ENCODE data around the gene ADAD2.

Gene ADAD2

DNA sequence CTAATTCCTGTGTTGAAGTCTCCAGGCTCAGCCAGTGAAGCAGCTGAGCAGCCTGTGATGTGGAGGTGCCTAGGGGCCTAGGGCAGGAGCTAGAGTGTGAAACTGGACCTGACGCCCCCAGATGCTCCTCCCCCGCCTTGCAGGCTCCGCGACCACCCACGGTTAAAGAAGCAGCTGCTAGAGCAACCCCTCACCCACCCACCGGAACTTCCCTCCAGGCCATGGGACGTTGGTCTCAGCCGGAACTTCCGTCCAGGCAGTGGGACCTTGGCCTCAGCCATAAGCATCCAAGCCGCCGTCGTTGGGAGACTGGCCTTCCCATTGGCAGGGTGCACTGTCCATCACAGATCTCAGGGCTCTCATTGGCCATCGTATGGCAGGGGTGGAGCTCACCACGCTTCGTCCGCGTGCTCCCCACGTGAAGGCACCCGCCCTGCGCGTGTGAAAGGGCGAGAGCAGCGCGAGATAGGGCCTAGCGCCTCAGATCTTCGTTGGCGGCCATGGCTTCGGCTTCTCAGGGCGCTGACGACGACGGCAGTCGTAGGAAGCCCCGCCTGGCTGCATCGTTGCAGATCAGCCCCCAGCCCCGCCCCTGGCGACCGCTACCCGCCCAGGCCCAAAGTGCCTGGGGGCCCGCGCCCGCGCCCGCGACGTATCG is at the start of gene ADAD2:
Gene ADAD2, plus strand, starts transcription at position 427 of the 658 bp plus-strand sequence. Its CDS starts 74 bp downstream, at position 501.
- no peaks in the 10 kb centered on the region for H3K36me3 ChIP-seq (ENCODE audit: insufficient read depth, low read length)
- H3K4me1 ChIP-seq (ENCODE audit: insufficient read depth, low read length), result peaks cover 3% of the 10 kb centered on the region
- H3K27me3 ChIP-seq (ENCODE audit: insufficient read depth, low read length), result no peaks in the 10 kb centered on the region
- H2AFZ ChIP-seq (ENCODE audit: low read depth, low read length), result no peak within 1 kb of the TSS
- H3K4me3 ChIP-seq (ENCODE audit: low read length), result no peak within 1 kb of the TSS
- H3K9me3 ChIP-seq (ENCODE audit: low read length), result no peaks in the 10 kb centered on the region

DNA sequence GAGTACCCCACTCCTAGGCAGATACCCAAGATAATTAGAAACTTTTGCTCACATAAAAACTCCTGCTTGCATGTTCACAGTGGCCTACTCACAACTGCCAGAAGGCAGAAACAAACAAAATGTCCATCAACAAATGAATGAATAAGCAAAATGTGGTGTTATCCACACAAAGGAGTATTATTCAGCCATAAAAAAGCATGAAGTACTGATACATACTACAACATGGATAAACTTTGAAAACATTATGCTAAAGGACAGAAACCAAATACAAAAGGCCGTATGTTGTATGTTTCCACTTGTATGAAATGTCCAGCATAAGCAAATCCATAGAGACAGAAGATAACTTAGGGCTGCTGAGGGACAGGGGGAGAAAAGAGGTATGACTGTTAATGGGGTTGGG is 47.9 kb upstream of the ADAD2 start:
- Histone ChIP-seq H3K9me3 (ENCODE audit: low read length) (peaks cover 4% of the 10 kb centered on the region), H3K27me3 (ENCODE audit: insufficient read depth, low read length) (peaks cover 3% of the 10 kb centered on the region), H3K4me1 (ENCODE audit: insufficient read depth, low read length) (peaks cover 19% of the 10 kb centered on the region), H2AFZ (ENCODE audit: low read depth, low read length) (no peak overlapping the region), H3K36me3 (ENCODE audit: insufficient read depth, low read length) (no peaks in the 10 kb centered on the region), H3K4me3 (ENCODE audit: low read length) (peak overlapping the region; percentile 84)

DNA sequence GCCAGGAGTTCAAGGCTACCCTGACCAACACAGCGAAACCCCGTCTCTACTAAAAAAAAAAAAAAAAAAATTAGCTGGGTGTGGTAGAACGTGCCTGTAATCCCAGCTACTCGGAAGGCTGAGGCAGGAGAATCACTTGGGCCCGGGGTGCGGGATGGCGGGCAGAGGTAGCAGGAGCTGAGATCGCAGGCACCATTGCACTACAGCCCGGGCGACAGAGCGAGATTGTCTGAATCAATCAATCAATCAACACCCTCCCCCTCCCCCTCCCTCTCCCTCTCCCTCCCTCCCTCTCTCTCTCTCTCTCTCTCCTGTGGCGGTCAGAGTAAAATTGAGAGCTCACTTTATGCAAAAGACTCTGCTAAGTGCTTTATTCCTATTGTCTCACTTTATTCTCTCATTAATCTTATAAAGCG is 47.2 kb upstream of the ADAD2 start:
- Histone ChIP-seq H3K4me1 (ENCODE audit: insufficient read depth, low read length) (peaks cover 15% of the 10 kb centered on the region), H3K36me3 (ENCODE audit: insufficient read depth, low read length) (no peaks in the 10 kb centered on the region), H3K27me3 (ENCODE audit: insufficient read depth, low read length) (peaks cover 3% of the 10 kb centered on the region), H3K4me3 (ENCODE audit: low read length) (peak overlapping the region; percentile 84), H3K9me3 (ENCODE audit: low read length) (peaks cover 4% of the 10 kb centered on the region), H2AFZ (ENCODE audit: low read depth, low read length) (peak overlapping the region; percentile 99)

DNA sequence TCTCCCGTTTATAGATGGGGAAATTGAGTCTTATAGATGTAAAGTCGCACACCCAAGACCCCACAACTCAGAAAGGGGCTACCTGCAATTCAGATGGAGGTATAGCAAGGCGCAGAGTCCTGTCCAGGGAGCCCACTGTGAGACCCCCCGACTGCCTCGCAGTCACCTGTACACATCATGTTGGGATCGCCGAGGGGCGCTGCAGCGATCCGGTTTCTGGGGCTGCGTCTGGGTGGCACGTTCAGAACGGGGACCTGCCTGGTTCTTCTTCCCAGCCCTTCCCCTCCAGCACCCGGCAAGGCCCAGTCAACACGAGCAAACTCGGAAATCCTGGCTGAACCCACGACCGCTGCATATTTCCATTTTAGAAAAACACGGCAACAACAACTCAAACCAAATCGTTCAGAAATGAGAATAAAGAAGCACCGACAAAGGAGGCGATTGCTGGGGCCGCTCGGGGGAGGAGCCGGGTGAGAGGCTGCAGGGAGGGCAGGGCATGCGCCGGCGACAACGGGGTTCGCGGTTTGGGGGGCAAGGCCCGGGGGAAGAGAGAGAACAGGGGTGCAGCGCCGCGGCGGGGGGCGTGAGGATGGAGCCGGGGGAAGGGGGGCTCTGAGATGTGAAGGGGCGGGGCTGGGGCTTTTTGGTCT is 46.6 kb upstream of the ADAD2 start:
- peaks cover 3% of the 10 kb centered on the region for H3K27me3 ChIP-seq (ENCODE audit: insufficient read depth, low read length)
- no peaks in the 10 kb centered on the region for H3K36me3 ChIP-seq (ENCODE audit: insufficient read depth, low read length)
- H3K4me3 ChIP-seq (ENCODE audit: low read length), result peak overlapping the region; percentile 84
- peaks cover 10% of the 10 kb centered on the region for H3K4me1 ChIP-seq (ENCODE audit: insufficient read depth, low read length)
- H2AFZ ChIP-seq (ENCODE audit: low read depth, low read length), result peak overlapping the region; percentile 99
- peaks cover 4% of the 10 kb centered on the region for H3K9me3 ChIP-seq (ENCODE audit: low read length)

DNA sequence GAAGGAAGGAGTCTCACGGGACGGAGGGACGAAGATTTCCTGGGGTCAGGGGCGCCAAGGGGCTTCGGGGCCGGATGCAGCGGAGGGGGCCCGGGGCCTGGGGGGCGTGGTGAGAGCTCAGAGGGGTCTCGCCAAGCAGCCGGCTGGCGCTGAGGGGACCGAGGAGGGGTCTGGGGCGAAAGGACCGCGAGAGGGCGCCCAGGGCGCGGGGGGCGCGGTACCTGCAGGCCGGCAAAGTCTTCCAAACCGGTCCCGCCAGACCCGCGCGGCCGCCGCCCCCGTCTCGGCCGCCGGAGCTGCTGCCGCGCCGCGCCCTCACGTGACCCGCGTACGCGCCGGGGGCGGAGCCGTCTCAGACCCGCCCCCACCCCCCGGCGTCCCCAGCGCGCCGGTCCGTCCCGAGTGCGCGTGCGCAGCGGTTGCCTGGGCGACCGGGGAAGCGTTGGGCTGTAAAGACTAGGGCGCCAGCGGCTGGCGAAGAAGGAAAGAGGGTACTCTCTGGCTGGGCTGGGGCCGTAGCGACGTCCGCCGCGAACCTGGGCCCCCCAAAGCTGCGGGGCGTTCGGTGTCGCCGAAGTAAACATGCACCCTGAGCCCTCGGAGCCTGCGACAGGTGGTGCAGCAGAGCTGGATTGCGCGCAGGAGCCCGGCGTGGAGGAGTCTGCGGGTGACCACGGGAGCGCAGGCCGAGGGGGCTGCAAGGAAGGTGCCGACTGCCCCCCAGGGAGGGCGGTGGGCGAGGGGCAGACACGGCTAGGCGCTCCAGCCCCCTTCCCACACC is 45.9 kb upstream of the ADAD2 start, which contains the start of the genes DNAAF1 and HSDL1:
Gene DNAAF1, plus strand, starts transcription at position 450 of the 781 bp plus-strand sequence. Its CDS starts 133 bp downstream, at position 583.
Gene HSDL1, minus strand, starts transcription at position 319 of the 781 bp plus-strand sequence. CDS start 13,856 bp downstream, outside the sequence.
- peaks cover 3% of the 10 kb centered on the region for H3K4me1 ChIP-seq (ENCODE audit: insufficient read depth, low read length)
- H3K4me3 ChIP-seq (ENCODE audit: low read length), result peak within 1 kb of the TSS; percentile 84
- H3K27me3 ChIP-seq (ENCODE audit: insufficient read depth, low read length), result peaks cover 5% of the 10 kb centered on the region
- H2AFZ ChIP-seq (ENCODE audit: low read depth, low read length), result peak within 1 kb of the TSS; percentile 99
- H3K9me3 ChIP-seq (ENCODE audit: low read length), result peaks cover 4% of the 10 kb centered on the region
- H3K36me3 ChIP-seq (ENCODE audit: insufficient read depth, low read length), result no peaks in the 10 kb centered on the region

DNA sequence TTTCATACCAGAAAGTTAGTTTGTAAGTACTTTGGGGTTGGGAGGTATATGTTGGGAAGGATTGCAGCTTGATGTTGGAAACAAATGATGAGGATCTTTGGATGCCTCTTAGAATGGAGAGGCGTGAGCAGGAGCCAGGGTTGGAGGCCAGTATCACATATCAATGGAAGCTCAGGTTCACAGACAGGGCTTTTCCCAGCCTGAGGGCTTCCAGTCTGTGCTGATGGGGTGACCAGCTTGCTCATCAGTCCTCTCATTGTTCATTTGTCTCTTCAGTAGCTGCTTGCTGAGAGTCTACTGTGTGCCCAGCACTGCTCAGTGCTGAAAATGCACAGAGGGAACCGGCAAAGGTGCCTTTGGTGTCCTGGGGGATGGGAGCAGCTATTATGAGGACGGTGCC is 40.0 kb upstream of the ADAD2 start:
- no peaks in the 10 kb centered on the region for H3K9me3 ChIP-seq (ENCODE audit: low read length)
- H3K4me3 ChIP-seq (ENCODE audit: low read length), result no peak overlapping the region
- no peaks in the 10 kb centered on the region for H3K36me3 ChIP-seq (ENCODE audit: insufficient read depth, low read length)
- H3K27me3 ChIP-seq (ENCODE audit: insufficient read depth, low read length), result peaks cover 17% of the 10 kb centered on the region
- no peaks in the 10 kb centered on the region for H3K4me1 ChIP-seq (ENCODE audit: insufficient read depth, low read length)
- no peak overlapping the region for H2AFZ ChIP-seq (ENCODE audit: low read depth, low read length)

DNA sequence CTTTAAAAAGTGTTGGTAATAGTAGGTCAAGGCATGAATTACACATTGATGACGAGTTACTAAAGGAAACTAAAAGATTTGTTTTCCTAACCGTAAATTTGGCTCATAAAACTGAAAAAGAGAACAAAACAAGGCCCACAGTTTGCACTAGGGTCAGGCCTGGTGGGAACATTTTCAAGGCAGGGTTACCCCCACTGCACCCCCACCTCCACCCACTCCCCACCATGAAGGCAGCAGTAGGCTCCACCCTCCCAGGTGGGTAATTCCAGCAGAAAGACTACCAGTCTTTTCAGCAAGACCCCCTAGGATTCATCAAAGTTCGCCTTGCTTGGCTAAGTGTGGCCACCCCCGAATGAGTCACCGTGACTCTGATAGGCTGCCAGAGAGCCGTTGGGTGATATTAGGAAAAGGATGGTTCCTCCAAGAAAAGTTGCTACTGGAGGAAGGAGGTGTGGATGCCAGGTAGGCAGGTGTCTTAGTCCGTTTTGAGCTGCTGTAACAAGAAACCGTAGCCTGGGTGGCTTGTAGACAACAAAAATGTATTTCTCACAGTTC is 37.2 kb upstream of the ADAD2 start:
- peaks cover 14% of the 10 kb centered on the region for H3K27me3 ChIP-seq (ENCODE audit: insufficient read depth, low read length)
- no peaks in the 10 kb centered on the region for H3K36me3 ChIP-seq (ENCODE audit: insufficient read depth, low read length)
- no peak overlapping the region for H3K4me3 ChIP-seq (ENCODE audit: low read length)
- no peaks in the 10 kb centered on the region for H3K4me1 ChIP-seq (ENCODE audit: insufficient read depth, low read length)
- no peak overlapping the region for H2AFZ ChIP-seq (ENCODE audit: low read depth, low read length)
- no peaks in the 10 kb centered on the region for H3K9me3 ChIP-seq (ENCODE audit: low read length)

DNA sequence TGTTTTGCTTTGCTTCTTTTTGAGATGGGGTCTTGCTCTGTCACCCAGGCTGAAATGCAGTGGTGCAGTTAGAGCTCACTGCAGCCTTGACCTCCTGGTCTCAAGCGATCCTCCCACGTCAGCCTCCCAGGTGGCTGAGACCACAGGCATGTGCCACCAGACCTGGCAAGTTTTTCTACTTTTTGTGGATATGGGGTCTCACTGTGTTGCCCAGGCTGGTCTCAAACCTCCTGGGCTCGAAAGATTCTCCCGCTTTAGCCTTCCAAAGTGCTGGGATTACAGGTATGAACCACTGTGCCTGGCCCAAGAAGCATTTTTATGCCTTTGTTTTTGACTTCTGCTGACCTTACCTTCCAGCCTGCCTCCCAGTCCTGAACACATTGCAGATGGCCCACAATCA is 35.7 kb upstream of the ADAD2 start:
- Histone ChIP-seq H3K9me3 (ENCODE audit: low read length) (no peaks in the 10 kb centered on the region), H3K4me3 (ENCODE audit: low read length) (no peak overlapping the region), H2AFZ (ENCODE audit: low read depth, low read length) (no peak overlapping the region), H3K4me1 (ENCODE audit: insufficient read depth, low read length) (no peaks in the 10 kb centered on the region), H3K27me3 (ENCODE audit: insufficient read depth, low read length) (peaks cover 15% of the 10 kb centered on the region), H3K36me3 (ENCODE audit: insufficient read depth, low read length) (no peaks in the 10 kb centered on the region)

DNA sequence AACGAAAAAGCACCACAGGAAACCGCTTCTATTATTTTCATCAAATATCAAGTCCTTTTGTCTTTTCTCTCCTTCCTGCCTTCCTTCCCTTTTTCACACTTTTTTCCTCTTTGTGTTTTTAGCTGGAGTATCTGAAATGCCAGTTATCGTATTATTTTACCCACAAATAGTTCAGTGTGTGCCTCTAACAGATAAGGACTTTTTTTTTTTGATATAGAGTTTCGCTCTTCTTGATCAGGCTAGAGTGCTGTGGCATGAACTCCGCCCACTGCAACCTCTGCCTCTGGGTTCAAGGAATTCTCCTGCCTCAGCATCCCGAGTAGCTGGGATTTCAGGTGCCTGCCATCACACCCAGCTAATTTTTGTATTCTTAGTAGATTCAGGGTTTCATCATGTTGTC is 35.2 kb upstream of the ADAD2 start:
- peaks cover 13% of the 10 kb centered on the region for H3K27me3 ChIP-seq (ENCODE audit: insufficient read depth, low read length)
- H2AFZ ChIP-seq (ENCODE audit: low read depth, low read length), result no peak overlapping the region
- no peak overlapping the region for H3K4me3 ChIP-seq (ENCODE audit: low read length)
- no peaks in the 10 kb centered on the region for H3K4me1 ChIP-seq (ENCODE audit: insufficient read depth, low read length)
- no peaks in the 10 kb centered on the region for H3K9me3 ChIP-seq (ENCODE audit: low read length)
- no peaks in the 10 kb centered on the region for H3K36me3 ChIP-seq (ENCODE audit: insufficient read depth, low read length)

DNA sequence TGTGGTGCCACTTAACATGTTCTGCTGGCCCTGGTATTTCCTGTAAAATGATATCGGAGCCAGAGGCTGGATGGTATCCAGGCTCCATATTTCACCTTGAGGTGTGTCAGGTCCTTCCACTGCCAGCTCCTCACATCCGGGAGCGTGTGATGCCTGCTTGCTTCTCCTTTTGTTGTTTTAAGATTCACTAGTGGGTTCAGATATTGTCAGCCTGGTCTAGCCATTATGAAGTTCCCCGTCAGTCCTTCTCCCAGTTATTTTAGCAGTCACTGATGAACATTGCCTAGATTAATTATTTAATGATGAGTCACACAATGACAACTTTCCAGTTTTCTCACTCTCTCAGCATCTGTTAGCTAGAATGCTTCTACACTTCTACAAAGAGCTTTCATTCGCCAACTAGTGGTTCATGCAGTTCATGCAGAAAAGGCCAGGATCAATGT is 34.6 kb upstream of the ADAD2 start:
- no peak overlapping the region for H3K4me3 ChIP-seq (ENCODE audit: low read length)
- H3K4me1 ChIP-seq (ENCODE audit: insufficient read depth, low read length), result no peaks in the 10 kb centered on the region
- H2AFZ ChIP-seq (ENCODE audit: low read depth, low read length), result no peak overlapping the region
- H3K27me3 ChIP-seq (ENCODE audit: insufficient read depth, low read length), result peaks cover 13% of the 10 kb centered on the region
- H3K9me3 ChIP-seq (ENCODE audit: low read length), result no peaks in the 10 kb centered on the region
- H3K36me3 ChIP-seq (ENCODE audit: insufficient read depth, low read length), result no peaks in the 10 kb centered on the region

DNA sequence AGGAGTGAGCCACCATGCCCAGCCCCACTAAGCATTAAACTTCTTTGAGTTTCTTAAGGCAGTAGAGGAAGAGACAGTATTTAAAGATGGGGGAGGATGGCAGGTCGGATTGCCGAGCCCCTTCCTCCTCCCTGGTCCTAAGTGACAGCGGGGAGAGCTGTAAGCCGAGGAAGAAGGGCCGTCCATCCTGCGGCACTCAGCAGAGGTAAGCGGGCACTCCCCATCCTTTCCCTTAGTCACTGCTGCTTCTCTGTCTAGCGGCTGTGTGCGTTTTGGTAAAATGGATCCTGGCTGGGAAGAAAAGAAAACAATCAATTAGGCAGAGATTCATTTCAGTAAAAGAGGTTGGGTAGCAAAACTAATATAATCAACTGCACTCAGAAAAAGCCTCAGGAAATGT is 31.9 kb upstream of the ADAD2 start:
- H3K4me3 ChIP-seq (ENCODE audit: low read length), result no peak overlapping the region
- H2AFZ ChIP-seq (ENCODE audit: low read depth, low read length), result no peak overlapping the region
- H3K9me3 ChIP-seq (ENCODE audit: low read length), result no peaks in the 10 kb centered on the region
- H3K36me3 ChIP-seq (ENCODE audit: insufficient read depth, low read length), result no peaks in the 10 kb centered on the region
- no peaks in the 10 kb centered on the region for H3K4me1 ChIP-seq (ENCODE audit: insufficient read depth, low read length)
- H3K27me3 ChIP-seq (ENCODE audit: insufficient read depth, low read length), result peaks cover 11% of the 10 kb centered on the region

DNA sequence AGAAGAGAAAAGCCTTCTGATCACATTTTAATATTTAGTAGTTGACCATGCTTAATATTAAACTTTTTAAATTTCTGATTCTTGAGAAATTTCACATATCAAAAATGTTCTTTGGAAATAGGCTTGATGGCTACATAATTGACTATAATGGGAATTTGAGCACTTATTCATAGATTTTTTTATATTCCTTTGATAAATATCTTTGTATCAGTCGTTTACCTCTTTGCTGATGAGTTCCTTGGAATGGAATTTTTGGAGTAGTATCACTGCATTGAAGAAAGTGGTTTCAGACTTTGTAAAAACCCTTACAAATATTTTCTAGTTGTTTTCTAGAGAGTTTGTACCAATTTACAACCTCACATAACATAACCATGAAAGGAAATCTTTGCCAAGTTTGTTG is 31.2 kb upstream of the ADAD2 start:
- Histone ChIP-seq H3K4me3 (ENCODE audit: low read length) (no peak overlapping the region), H3K9me3 (ENCODE audit: low read length) (no peaks in the 10 kb centered on the region), H3K27me3 (ENCODE audit: insufficient read depth, low read length) (peaks cover 13% of the 10 kb centered on the region), H3K4me1 (ENCODE audit: insufficient read depth, low read length) (no peaks in the 10 kb centered on the region), H2AFZ (ENCODE audit: low read depth, low read length) (no peak overlapping the region), H3K36me3 (ENCODE audit: insufficient read depth, low read length) (no peaks in the 10 kb centered on the region)

DNA sequence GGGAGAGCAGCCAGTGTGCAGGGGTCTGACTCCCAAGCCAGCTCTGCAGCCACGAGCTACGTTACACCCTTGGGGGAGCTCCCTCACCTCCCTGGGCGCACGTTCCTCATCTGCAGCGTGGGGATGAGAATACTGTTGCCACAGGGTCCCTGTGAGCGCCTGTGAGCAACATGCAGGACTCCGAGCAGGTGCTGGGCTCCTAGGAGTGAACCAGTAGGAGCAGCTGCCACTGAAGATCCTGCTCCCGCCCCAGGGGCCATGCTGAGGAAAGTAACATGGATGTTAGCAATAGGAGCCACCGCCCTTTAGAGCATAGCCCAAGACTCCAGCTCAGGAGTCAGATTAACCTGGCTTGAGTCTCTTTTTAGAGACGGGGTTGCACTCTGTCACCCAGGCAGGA is 29.9 kb upstream of the ADAD2 start:
- H3K4me3 ChIP-seq (ENCODE audit: low read length), result no peak overlapping the region
- no peak overlapping the region for H2AFZ ChIP-seq (ENCODE audit: low read depth, low read length)
- no peaks in the 10 kb centered on the region for H3K4me1 ChIP-seq (ENCODE audit: insufficient read depth, low read length)
- H3K27me3 ChIP-seq (ENCODE audit: insufficient read depth, low read length), result peaks cover 13% of the 10 kb centered on the region
- H3K9me3 ChIP-seq (ENCODE audit: low read length), result no peaks in the 10 kb centered on the region
- H3K36me3 ChIP-seq (ENCODE audit: insufficient read depth, low read length), result no peaks in the 10 kb centered on the region

All from neuron (in vitro differentiated cells).